Esophagus muscularis mucosa (tissue), 4 donors: Measurements from ENCODE around the gene PROSER3.

Experiments
- EP300 ChIP-seq: sonication (generic); formaldehyde crosslinking; IDR thresholded peaks from one replicate; pipeline ENCODE4 v1.6.1; 2017; ENCODE audit warnings: antibody characterized with exemption
- POLR2A ChIP-seq: fragments of 450-650 bp; IDR thresholded peaks from one replicate; pipeline ENCODE4 v1.6.1; 2017; ENCODE audit warnings: antibody characterized with exemption, moderate library complexity, mild to moderate bottlenecking, low read depth
- POLR2AphosphoS5 ChIP-seq, 2 donors: sonication (generic); formaldehyde crosslinking; IDR thresholded peaks; one replicate each; pipeline ENCODE4 v1.6.1; 2017; ENCODE audit warnings: antibody characterized with exemption in 2 of 2
- TF ChIP-seq, protein P1 (sequence below), 3 experiments: fragments of 200-600 bp in 2 of 3; fragments of 450-650 bp in 1 of 3; sonication (generic) in 2 of 3; IDR thresholded peaks; one replicate each; pipeline ENCODE4 v1.5.1; 2017 to 2019; ENCODE audit warnings: antibody characterized with exemption in 3 of 3, mild to moderate bottlenecking in 2 of 3, moderate library complexity in 1 of 3

DNA sequence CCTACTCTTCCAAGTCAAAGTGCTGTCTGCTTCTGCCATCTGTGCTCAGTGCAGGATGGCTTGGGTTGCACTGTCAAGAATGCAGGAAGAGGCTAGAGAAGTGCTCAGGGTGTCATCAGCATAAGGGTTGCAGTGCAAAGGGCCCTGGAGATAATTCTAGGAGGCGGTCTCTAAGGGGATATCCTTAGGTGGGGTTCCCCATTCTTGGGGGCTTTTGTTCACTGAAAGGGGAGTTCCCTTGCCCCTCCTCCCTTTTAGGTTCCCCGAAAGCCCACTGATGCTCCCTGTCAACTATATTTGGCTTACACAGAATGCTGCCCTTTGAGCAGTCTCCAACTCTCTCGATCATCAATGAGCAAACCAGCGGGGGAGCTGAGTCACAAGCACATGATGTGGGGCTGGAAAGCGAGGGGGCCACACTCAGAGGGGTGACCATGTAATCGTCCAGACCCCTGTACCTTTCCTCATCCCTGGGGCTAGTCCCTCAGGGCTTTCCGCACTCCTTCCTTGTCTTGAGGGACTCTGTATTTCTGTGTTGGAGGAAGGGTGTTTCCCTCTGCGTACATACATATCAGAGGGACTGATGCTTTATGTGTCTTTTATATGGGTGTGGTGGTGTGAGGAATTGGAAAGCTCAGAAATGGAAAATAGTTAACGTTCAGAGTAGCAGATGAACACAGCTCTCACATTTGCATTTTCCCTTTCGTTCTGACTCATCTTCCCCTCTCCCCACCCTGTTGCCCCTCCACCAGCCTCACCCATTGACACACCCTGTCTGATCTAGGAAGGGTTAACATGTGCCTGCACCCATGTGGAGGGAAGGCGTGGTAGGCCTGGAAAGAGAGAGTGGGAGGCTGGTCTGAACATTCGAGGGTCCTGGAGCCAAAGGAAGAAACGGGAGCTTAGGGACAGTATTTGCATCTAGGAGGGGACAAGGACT lies 46.9 kb upstream of the PROSER3 start:
- TF ChIP-seq, protein P1, sequence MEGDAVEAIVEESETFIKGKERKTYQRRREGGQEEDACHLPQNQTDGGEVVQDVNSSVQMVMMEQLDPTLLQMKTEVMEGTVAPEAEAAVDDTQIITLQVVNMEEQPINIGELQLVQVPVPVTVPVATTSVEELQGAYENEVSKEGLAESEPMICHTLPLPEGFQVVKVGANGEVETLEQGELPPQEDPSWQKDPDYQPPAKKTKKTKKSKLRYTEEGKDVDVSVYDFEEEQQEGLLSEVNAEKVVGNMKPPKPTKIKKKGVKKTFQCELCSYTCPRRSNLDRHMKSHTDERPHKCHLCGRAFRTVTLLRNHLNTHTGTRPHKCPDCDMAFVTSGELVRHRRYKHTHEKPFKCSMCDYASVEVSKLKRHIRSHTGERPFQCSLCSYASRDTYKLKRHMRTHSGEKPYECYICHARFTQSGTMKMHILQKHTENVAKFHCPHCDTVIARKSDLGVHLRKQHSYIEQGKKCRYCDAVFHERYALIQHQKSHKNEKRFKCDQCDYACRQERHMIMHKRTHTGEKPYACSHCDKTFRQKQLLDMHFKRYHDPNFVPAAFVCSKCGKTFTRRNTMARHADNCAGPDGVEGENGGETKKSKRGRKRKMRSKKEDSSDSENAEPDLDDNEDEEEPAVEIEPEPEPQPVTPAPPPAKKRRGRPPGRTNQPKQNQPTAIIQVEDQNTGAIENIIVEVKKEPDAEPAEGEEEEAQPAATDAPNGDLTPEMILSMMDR (IDR thresholded peaks at IDR 0.05): no peak
- TF ChIP-seq POLR2AphosphoS5 (IDR thresholded peaks at IDR 0.05) (no peak), POLR2A (no peak), EP300 (no peak)
